Measurements from ENCODE around the gene TTC28.

Gene TTC28

DNA sequence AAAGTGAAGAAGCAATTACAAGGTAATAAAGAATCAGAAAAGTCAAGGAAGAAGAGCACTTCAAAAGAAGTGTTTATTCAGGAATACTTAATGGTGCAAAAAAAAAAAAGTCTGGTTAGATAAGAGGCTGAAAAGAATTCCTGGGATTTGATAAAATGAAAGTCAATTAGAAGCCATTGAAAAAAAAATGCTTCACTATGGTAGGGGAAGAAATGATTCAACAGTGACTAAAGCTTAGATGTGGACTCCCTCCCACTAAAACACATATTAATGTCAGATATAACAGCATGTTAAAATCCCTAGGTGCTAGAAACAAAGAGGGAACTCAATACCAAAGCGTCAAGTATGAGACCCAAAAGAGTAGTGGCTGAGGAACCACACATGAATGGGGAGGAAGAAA lies 425.2 kb downstream of the TTC28 start:
- DNase-seq: no peak

DNA sequence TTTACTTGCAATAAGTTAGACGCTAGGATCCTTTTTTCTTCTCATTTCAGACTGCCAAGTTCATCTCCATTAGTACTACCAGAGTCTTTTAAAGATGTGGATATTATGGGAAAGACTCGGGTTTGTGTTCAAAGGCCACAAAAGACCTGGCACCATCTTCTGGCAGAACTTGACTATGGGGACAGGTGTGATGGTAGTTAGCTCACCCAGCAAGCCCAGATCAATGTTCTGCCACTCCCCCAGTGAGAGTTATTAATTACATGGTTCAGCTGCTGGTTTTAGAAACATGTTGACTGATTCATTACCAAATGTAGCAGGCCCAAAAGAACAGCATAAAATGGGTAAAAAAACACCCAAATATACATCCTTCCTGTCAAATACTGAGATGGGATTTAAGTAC lies 427.1 kb downstream of the TTC28 start:
- DNase-seq: no peak

DNA sequence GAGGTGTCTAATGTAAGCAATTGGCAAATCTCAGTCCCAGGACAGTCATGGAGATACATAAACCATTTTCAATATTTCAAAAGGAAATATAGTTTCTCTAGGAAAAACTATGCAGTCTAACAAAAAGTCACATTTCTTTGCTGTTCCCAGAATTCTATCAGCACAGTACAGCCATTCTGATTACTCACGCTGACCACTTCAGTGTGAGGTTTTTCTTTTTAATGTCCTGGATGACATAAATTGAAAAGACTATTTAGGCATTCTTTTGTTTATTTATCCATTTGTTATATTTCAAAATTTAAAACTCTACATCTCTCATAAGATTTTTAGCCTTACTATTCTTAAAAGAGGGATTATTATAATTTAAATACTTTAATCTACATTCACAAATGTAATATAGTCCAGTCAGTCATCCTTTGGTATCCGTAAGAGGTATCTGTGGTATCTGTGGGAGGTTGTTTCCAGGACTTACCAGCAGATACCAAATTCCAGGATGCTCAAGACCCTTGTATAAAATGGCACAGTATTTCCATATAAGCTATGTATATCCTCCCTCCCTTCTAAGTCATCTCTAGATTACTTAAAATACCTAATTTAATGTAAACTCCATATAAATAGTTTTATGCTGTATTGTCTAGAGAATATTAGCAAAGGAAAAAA lies 429.5 kb downstream of the TTC28 start:
- DNase-seq: no peak

DNA sequence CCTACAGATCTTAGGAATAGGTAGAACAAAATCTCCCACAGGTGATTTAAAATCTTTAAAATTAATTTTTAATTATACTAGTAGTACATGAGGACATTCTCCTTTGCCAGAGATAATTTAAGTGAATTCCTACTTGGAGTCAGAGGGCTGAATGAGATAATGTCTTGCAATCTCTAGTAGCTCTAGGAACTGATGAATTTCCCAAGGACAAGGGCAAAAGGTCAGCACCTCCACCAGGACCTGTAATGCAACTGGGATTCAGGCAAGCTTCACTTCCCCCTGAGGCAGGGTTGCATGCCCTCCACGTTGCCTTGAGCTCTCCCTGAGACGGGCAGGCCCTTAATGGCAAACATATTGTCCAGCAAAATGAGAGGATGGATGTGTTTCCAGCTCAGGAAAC lies 430.2 kb downstream of the TTC28 start:
- DNase-seq: no peak

DNA sequence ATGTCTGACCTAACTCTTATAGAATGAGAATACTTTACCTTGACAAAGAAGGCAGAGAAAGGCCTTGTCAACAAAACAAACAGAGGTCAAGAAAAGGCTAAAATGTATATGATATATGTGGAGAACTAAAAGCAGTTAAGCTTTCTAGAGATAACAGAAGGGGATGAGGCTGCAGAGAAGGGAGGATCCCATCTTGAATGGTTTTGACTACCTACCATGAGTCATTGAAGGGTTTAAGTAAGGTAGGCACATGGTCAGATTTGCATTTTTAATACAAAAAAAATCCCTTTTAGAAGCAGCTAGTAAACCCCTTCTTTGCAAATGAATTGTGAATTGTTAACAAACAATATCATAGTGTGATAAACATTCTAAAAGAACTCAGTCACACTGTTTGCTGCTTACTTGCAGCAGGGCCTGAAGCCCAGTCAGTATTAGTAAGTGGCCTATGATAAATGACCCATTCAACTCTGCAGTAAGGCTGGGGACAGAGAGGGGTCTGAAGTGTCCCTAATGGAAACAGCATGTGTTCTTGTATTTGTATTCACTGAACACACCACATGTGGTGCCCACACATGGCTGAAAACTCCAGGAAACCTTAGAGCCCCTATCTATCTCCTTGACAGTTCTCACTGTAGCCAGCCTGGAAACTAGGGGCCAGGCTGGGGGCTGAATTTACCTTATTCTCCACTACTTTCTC lies 431.8 kb downstream of the TTC28 start:
- no peak for DNase-seq

DNA sequence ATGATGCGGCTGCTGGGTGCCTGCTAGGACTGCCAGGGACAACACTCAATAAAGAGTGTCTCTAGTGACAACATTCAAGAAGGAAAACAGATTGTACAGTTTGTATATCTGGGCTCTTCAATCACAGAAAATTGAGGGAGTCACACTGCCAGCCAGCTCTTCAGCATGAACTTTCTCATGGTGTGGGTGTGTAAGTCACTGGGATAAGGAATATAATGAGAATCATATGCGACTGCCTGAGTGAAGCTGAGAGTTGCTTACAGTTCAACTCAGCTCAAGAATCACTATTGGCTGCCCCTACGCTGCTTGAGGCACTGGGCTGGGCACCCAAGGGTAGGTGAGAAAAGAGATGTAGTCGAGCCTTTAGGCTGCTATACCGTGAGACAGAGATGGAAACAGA lies 432.5 kb downstream of the TTC28 start:
- no peak for DNase-seq

DNA sequence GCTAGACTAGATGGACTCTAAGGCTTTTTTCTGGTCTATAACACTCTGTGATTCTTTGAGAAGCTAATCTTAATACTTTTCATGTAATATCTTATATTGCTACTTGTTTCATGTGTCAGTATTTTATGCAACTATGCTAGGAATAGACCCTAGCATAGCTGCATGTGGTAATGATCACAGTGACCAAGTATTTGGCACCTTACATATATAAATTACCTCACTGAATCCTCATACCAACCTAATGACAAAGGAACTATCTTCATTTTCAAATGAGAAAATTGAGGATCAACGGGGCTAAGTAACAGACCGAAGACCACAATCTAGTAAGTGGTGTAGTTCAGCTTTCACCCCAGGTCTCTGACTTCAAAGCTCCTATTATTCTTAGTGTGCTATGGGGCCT lies 433.2 kb downstream of the TTC28 start:
- no peak for DNase-seq

DNA sequence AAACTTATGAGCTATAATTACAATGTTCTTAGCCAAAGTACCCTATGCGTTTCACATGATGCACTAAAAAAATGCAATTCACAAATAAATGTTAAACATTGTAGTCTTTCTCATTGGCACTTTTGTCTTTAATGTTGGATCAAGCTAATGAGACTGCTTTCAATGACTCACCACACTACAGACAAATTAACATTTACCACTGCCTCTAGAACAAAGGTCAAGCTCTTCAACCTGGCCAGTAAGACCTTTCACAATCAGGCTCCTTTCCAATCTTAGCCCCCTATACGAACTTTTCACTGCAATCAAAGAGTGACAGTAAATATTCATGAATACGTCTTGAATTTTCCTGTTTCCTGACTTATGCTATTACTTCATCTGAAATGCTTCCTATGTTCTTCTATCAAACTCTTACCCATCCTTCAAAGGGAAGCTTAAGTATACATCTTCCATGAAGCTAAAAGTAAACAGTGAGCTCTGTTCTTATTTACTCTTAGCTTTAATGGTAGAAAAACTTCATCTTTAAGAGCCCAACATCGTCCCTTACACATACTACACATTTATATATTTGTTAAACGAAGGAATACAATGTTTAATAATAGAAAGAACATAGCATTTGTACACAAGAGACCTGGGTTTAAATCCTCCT lies 433.9 kb downstream of the TTC28 start:
- DNase-seq: no peak

DNA sequence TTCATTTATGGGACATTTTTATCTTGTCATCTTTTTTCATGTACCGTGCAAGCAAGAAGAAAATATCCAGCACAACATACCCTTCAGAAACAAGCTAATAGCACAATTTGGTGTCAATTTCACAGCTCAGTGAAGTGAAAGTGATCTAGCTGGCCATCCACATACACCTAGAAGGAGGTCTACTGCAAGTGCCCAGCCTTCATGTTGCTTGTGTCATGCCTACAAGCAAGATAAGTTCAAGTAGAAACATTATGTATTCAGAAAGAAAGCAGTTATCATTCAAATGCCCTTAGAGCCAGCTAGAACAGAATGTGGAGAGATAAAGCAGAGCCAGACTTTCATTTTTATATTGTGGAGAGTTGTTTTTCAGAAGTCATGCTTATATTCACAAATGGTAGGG lies 434.9 kb downstream of the TTC28 start:
- no peak for DNase-seq

DNA sequence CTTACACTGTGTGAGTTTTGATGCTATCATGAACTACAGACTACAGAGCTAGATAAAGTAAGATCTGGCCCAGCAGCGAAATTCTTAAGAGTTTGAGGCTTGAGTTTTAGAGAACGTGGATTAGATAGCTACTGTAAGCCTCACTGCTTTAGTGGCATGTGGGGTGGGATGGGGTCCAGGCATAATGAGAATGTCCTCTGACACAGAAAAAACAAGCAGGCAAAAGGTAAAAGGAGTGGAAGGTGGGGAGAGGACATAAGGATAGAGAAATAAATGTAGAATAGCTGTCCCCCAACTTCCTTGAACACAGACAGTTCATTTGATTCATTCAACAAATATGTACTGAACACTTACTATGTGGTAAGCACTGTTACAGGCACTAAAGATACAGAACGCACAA lies 436.1 kb downstream of the TTC28 start:
- no peak for DNase-seq

DNA sequence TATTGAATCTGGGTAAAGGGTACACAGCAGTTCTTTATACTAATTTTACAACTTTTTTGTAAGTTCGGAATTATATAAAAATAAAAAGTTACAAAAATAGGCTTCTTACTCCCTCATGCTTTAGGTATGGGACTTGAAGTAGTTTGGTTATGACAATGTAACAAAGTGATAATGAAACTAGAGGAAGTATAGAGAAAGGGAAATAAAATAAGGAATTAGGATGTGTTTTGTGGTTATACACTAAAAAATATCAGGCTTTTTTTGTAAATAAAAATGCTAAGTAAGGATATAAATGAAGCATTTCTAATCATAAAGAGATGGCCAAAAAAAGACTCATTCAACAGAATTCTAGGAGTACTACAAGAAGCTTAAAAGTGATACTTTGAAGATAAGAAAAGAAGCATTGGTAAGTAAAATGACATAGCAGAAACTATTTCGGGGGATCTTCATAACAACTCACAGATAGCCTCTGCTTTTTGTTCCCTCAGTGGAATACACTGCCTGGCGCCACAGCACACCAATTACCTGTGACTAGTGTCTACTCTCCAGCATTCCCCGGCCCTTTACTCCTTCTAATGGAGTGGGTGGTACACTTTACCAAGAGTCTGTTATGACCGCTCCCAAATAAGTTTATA lies 437.9 kb downstream of the TTC28 start:
- DNase-seq: no peak

DNA sequence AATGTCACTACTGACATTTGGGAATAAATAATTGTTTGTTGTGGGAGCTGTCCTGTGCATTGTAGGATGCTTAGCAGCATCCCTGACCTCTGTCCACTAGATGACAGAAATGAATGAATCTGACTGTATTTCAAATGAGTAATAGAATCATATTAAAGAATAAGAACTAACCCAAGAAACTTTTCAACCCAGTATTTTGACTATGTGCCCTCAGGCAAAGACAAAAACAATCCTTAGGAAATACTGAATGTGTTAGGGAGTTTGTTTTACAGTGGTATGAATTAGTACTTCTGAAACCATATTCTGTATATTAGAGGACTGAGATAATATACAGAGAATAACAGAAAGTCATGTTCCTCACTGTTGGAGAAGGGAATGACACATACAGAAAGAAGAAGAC lies 439.7 kb downstream of the TTC28 start:
- DNase-seq: no peak

DNA sequence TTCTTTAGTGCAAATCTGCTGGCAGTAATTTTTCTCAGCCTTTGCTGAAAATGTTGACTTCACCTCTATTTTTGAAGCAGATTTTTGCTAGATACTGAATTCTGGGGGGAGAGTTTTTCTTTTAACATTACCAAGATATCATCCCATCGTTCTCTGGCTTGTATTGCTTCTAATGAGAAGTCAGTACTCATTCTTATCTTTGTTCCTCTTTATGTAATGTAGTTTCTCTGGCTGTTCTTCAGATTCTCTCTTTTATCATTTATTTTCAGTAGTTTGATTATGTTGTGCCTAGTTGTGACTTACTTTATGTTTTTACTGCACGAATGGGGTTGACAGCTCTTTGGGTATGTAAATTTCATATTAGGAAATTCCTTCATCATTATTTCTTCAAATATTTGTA lies 441.9 kb downstream of the TTC28 start:
- DNase-seq: no peak

DNA sequence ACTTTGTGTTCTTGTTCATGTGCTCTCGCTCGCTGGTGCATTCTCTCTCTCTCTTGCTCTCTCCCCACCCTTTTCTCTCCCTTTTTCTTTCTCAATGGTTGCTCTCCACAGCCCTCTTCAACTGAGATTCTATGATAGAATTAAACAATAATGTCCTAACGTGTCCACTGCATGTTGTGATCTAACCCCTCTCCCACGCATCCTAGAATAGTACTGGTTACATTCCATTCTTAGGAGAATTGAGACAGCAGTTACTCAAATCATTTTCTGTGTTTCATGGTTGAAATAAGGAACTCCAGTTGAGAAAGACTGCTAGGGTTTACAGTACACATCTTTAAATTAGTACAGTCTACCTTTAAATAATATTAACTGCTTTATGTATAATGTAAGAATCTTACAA lies 442.5 kb downstream of the TTC28 start:
- no peak for DNase-seq

DNA sequence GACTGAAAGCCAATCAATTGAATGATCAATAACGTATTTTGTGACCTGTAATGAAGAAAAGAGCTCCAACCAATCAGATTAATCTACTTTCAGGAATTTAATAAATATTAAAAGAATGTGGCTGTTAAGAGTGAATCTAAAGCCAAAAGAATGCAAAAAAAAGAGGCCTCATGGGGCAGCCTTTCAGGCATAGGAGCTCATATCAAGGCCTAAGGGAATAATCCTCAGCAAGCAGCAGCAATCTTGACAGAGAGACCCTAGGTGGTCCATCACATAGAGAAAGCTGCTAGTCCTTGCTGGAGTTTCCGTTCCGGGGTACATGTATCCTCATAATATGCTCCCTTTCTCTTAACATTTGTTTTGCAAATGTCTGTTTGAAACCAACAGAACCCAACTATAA lies 447.4 kb downstream of the TTC28 start:
- no peak for DNase-seq

DNA sequence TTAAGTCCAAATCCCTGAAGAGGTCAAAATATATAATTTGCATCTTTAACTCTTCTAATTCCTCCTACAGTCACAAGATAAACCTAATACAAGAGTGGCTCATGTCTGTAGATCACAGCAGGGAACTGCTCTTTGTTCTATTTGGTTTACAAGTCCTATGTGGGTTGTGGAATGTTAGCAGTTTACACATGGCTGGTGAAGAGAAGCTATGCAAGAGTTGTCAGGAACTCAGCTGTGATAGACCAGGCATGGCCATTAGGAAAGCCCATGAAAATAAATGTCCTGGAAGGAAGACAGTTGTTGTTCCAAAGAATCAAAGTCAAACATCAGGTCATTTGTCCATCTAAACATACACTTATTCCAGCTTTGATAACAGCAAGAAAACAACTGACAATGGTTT lies 448.2 kb downstream of the TTC28 start:
- no peak for DNase-seq

DNA sequence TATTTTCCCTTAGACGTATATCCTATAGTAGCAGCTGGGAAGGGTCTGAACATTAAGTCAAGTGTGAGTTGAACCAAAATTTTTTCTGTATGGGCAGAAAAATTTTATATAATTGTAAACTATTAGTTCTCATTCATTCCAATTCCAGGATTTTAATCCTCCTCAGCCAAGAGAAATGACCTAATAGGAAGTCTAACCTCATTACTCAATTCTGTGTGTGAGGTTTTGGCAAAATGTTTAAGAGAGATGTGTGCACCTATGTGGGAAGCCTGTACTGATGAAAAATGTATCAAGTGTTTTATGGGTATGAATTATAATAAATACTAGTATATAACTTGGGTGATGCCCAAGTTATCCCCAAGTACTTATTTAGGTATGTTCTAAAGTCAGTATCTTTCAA lies 449.0 kb downstream of the TTC28 start:
- DNase-seq: no peak

DNA sequence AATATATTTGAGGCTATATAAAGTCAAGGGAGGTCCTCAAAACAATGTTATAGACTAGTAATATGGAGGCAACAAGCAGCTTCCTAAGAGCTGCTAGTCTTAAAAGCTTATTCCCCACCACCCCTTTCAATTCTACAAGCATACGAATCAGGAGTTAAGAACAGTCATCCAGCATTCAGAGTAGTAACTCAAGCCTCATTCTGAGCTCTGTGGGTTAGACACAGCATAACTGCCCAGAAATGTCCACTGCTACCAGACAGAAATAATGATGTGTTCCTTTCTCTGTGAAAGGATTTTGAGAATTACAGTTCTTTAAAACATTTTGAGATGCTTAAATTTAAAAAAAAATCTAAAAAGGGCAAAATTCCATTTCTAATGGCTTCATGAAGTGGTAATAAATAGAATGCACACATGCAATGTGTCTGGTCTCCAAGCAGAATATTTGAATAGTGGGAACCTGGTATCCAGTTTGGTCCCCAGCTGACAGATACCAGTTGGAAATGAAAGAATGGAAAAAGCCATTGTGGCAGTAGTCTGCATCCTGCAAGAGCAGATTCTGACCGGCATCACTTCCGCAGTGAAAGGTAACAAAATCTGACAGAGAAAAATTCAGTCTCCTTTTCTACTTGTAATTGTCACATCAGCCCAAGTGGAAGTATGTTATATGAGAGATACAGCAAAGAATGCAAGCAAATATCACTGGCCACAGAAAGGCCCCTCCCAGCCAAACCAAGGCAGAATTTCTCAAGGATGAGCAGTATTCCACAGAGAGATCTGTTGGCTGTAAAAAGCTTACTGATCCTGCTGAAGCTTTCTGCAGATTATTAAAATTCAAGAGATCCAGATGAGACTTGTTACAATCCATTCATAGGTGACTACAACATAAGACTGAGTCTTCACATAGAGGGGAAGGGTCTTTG lies 449.8 kb downstream of the TTC28 start:
- DNase-seq: no peak

DNA sequence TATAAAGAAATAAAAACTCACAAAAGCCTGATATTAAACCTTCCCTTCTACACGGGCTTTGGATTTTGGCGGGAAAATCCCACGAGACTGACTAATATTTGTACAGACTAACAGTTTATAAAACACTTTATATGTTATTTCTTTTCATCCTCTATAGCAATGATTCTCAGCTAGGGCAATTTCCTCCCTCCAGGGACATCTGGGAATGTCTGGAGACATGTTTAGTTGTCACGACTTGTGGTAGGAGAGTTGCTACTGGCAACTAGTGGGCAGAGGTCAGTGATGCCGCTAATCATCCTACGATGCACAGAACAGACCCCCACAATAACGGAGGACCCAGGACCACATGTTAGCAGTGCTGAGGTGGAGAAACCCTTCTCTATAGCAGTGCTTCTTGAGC lies 455.8 kb downstream of the TTC28 start:
- DNase-seq: no peak

DNA sequence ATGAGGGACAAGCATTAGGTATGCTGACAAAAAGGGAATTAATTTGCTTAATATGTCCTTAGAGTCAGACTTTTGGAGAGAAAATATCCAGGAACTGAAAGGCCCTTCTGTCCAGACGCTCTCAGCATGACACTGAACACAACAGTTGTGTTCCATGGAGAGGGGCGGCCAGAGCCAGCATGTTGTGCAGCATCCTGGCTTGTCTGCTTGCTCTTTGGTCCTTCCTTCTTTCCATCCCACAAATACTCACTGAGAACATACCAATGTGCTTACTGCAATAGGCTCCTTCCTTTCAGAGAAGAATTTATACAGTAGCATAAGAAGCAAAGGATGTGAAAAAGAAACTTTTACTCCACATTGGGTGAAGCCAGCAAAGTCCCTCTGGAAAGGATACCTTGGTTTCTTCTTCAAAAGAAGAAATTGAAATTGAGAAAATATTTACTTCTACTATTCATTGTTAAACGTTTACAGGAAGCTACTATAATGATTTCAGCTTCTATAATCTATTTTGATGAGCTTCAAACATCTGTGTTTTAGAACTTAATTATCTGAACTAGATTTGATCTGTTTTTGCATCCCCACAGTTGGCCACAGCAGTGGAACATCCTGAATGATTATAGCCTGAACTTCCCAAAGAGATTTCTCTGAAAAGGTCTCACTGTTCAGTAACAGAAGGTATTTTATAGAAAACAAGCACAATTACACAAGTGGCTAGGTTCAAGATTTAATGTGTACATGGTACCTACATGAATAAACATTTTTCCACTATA lies 456.5 kb downstream of the TTC28 start:
- no peak for DNase-seq

DNA sequence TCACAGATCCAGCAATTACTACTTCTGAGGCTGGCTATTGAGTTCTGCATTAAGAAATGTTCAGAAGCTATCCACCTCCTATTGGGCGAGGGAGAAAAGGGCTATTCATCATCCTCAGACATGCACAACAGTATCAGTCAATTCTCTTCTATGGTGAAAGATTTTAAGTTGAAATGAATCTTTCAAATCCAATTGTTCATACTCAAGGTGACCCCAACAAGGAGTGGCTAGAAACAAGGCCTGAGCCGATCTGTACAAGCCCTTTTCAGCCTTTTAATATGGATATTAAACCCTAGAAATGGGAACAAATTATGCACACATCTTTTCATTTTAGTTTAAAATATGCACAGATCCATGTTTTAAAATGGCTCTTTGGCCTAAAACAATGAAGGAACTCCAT lies 457.1 kb downstream of the TTC28 start:
- no peak for DNase-seq

DNA sequence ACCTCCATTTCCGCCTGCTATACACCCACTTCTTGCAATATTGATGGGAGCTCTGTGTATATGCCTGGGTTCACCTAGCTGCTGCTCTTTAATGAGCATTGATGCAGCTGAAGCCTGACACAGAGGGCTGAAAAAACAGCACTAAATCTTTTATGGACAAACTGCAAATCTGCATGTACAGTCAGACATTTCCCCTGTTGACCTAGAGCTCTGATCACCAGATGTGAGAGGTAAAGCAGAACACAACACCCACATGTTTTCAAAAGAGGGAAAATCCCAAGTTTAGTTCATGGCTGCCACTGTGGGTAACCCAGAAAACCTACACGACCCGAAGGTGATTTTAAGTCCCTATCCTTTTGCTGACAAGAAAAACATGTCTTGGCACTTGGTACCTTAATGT lies 457.6 kb downstream of the TTC28 start:
- no peak for DNase-seq
